ENCODE data around the gene PDXP. TPM values are rescaled to one million over a fixed set of nuclear protein-coding genes. Genes with fewer than 3 reads are reported as not detected.

Gene PDXP
- total and polyA plus RNA-seq, 2 of the 13 experiments (the other 11 are each of a cell fraction or from before 2014, with no cell fraction given): 58.2 to 70.6 TPM

- TF ChIP-seq GMEB1 (CRISPR knock-in tag; IDR thresholded peaks at IDR 0.05; ENCODE audit: borderline replicate concordance) (0 out of 2 replicates have a peak, but pooled peaks have one; percentile 21), ZBTB33 (CRISPR knock-in tag; IDR thresholded peaks at IDR 0.05) (no peak), SRY (CRISPR knock-in tag; IDR thresholded peaks at IDR 0.05) (no peak), NR2F6 (IDR thresholded peaks at IDR 0.05) (peak; percentile 24; the same call in 1 of the 2 replicates), NR2F6 (CRISPR knock-in tag; IDR thresholded peaks at IDR 0.05) (peak; percentile 53), ZFP36 (IDR thresholded peaks at IDR 0.05; ENCODE audit: borderline replicate concordance, low read depth, low read length, partially characterized antibody) (peak; percentile 54), NBN (conservative IDR thresholded peaks at IDR 0.05) (no peak), ZSCAN20 (CRISPR knock-in tag; IDR thresholded peaks at IDR 0.05; ENCODE audit: borderline replicate concordance) (no peak), MEIS2 (CRISPR knock-in tag; IDR thresholded peaks at IDR 0.05) (peak; percentile 73; the same call in 1 of the 2 replicates), ZHX2 (IDR thresholded peaks at IDR 0.05; ENCODE audit: low read depth) (0 out of 2 replicates have a peak, but pooled peaks have one; percentile 7), ZHX2 (CRISPR knock-in tag; IDR thresholded peaks at IDR 0.05; ENCODE audit: borderline replicate concordance) (no peak), IKZF5 (CRISPR knock-in tag; IDR thresholded peaks at IDR 0.05) (no peak; the same call in 1 of the 2 replicates), ZNF776 (CRISPR knock-in tag; IDR thresholded peaks at IDR 0.05) (no peak), CBFB (CRISPR knock-in tag; IDR thresholded peaks at IDR 0.05) (no peak), PLSCR1 (CRISPR knock-in tag; IDR thresholded peaks at IDR 0.05; ENCODE audit: borderline replicate concordance) (no peak), PHF20 (CRISPR knock-in tag; IDR thresholded peaks at IDR 0.05) (peak; percentile 46; the same call in 1 of the 2 replicates), YEATS2 (CRISPR knock-in tag; IDR thresholded peaks at IDR 0.05; ENCODE audit: borderline replicate concordance) (0 out of 2 replicates have a peak, but pooled peaks have one; percentile 10), PHF5A (CRISPR knock-in tag; IDR thresholded peaks at IDR 0.05; ENCODE audit: low read depth, unreplicated experiment) (peak; percentile 14)
These were observed 26.9 kb upstream of the PDXP start (continued) for GRCh38 chr22:37631448-37632173.

Measured in HepG2 (cell line).